B cell (primary cell): ENCODE results near the gene BABAM1. TPM values are rescaled to one million over a fixed set of nuclear protein-coding genes. Genes with fewer than 3 reads are reported as not detected.
"Not testable (repeated sequence)": the region's sequence is repeated elsewhere in the genome, so short reads cannot be mapped to it uniquely, and the experiment has no call there.

Experiments
- ATAC-seq: fragments of 200-7000 bp; cut with Tn5 transposase; one replicate; pipeline ENCODE4 v1.10.0; 2021; ENCODE audit warnings: low read depth, mild to moderate bottlenecking, moderate number of reproducible peaks, moderate library complexity
- CTCF ChIA-PET: fragments of 350-600 bp; sonication (Branson Sonifier 250); formaldehyde crosslinking; loops from one replicate; lab custom pipeline; 2021; ENCODE audit warnings: antibody characterized with exemption, inconsistent platforms; lab: Charles Lee
- POLR2A ChIA-PET: fragments of 350-600 bp; sonication (Branson Sonifier 250); formaldehyde crosslinking; loops from one replicate; lab custom pipeline; 2021; ENCODE audit warnings: antibody characterized with exemption; lab: Charles Lee
- DNase-seq: peaks from one replicate; pipeline ENCODE4 v3.0.0; 2013
- H2AFZ ChIP-seq: 2 replicates; pipeline ENCODE4 v1.6.1; 2012; ENCODE audit warnings: mild to moderate bottlenecking, low read depth, low read length; ENCODE audit not compliant: insufficient read depth, poor library complexity, severe bottlenecking
- H3K27ac ChIP-seq, 2 donors: 1 replicate in 1 of 2; 2 replicates in 1 of 2; pipeline ENCODE4 v1.5.1; 2012 to 2013; ENCODE audit warnings: low read length in 2 of 2, mild to moderate bottlenecking in 2 of 2, moderate library complexity in 1 of 2
- H3K27me3 ChIP-seq, 4 experiments: fragments of 200-600 bp in 1 of 4; sonication (generic) in 1 of 4; replicated peaks in 1 of 4; 1 replicate in 2 of 4; 2 replicates in 2 of 4; pipeline versions ENCODE4 v1.6.1 to v1.7.0; 2013 to 2016; ENCODE audit warnings: low read length in 3 of 4, mild to moderate bottlenecking in 2 of 4, mixed read lengths in 1 of 4, moderate library complexity in 1 of 4; ENCODE audit not compliant: insufficient read depth in 4 of 4, control insufficient read depth in 3 of 4; ENCODE audit errors: control extremely low read depth in 1 of 4
- H3K36me3 ChIP-seq, 2 experiments: replicated peaks in 1 of 2; 1 replicate in 1 of 2; 2 replicates in 1 of 2; pipeline versions ENCODE4 v1.6.1 to v1.7.1; 2013; ENCODE audit warnings: low read length in 1 of 2; ENCODE audit not compliant: insufficient read depth in 2 of 2, control insufficient read depth in 1 of 2; ENCODE audit errors: control extremely low read depth in 1 of 2, extremely low read depth in 1 of 2
- H3K4me1 ChIP-seq, 2 donors: fragments of 200-600 bp in 1 of 2; sonication (generic) in 1 of 2; 1 replicate in 1 of 2; 2 replicates in 1 of 2; pipeline versions ENCODE4 v1.5.1 to v1.6.1; 2013 to 2017; ENCODE audit warnings: low read length in 2 of 2; ENCODE audit not compliant: control insufficient read depth in 2 of 2, insufficient read depth in 2 of 2
- H3K4me2 ChIP-seq: replicated peaks from 2 replicates; pipeline ENCODE3; 2012; ENCODE audit warnings: mild to moderate bottlenecking, low read depth, low read length; ENCODE audit not compliant: poor library complexity, severe bottlenecking
- H3K4me3 ChIP-seq, 5 experiments: fragments of 200-600 bp in 1 of 5; sonication (generic) in 1 of 5; 1 replicate in 3 of 5; 2 replicates in 2 of 5; pipeline versions ENCODE4 v1.5.1 to v1.7.0; 2011 to 2016; ENCODE audit warnings: low read length in 4 of 5, mild to moderate bottlenecking in 4 of 5, low read depth in 2 of 5, control low read depth in 1 of 5, moderate library complexity in 1 of 5; ENCODE audit not compliant: insufficient read depth in 1 of 5; ENCODE audit errors: control extremely low read depth in 1 of 5, extremely low read depth in 1 of 5
- H3K79me2 ChIP-seq: fragments of 200-600 bp; sonication (generic); one replicate; pipeline ENCODE4 v1.6.0; 2016; ENCODE audit warnings: low read length; ENCODE audit not compliant: control insufficient read depth, insufficient read depth
- H3K9ac ChIP-seq: fragments of 200-600 bp; sonication (generic); 2 replicates; pipeline ENCODE4 v1.6.1; 2017; ENCODE audit warnings: mild to moderate bottlenecking, low read length, moderate library complexity
- H3K9me3 ChIP-seq, 3 donors: one replicate each; pipeline versions ENCODE4 v1.6.1 to v1.7.1; 2013; ENCODE audit warnings: low read length in 2 of 3; ENCODE audit not compliant: control insufficient read depth in 2 of 3, insufficient read depth in 1 of 3; ENCODE audit errors: control extremely low read depth in 1 of 3
- H4K20me1 ChIP-seq: 2 replicates; pipeline ENCODE4 v1.6.0; 2012; ENCODE audit warnings: mild to moderate bottlenecking, low read length; ENCODE audit not compliant: insufficient read depth, control insufficient read depth, poor library complexity, severe bottlenecking
- H3K27ac Mint-ChIP-seq: one replicate; pipeline ENCODE4 v1.8.0; 2021; ENCODE audit warnings: mixed read lengths
- H3K27me3 Mint-ChIP-seq: one replicate; pipeline ENCODE4 v1.8.0; 2021; ENCODE audit warnings: mixed read lengths
- H3K4me1 Mint-ChIP-seq: one replicate; pipeline ENCODE4 v1.8.0; 2021; ENCODE audit warnings: mixed read lengths
- H3K4me3 Mint-ChIP-seq: one replicate; pipeline ENCODE4 v1.8.0; 2021; ENCODE audit warnings: mixed read lengths
- H3K9me3 Mint-ChIP-seq: one replicate; pipeline ENCODE4 v1.8.0; 2022; ENCODE audit warnings: mixed read lengths; ENCODE audit not compliant: insufficient read depth
- CTCF ChIP-seq: fragments of 200-600 bp; IDR thresholded peaks from one replicate; pipeline ENCODE4 v1.8.0; 2022; ENCODE audit warnings: antibody characterized with exemption, mild to moderate bottlenecking
- EZH2 ChIP-seq: IDR thresholded peaks from 2 replicates; pipeline ENCODE4 v1.6.1; 2012; ENCODE audit warnings: borderline replicate concordance, low read depth, mild to moderate bottlenecking, moderate library complexity, low read length; ENCODE audit not compliant: insufficient read depth, poor library complexity, severe bottlenecking
- WGBS: methylation state at CpG from one replicate; pipeline ENCODE4 v1.1.5; 2013; ENCODE audit warnings: missing lambda C conversion rate; ENCODE audit not compliant: insufficient coverage; 5-methylcytosine and 5-hydroxymethylcytosine counted together
- intact Hi-C: fragments of 100-400 bp; cut with micrococcal nuclease; formaldehyde crosslinking; loops from one replicate; pipeline ENCODE4 v1.10.0; 2022
- polyA plus RNA-seq: library from polyadenylated mRNA; depleted of rRNA; stranded (reverse); fragments of >200 nt; gene quantifications from 2 replicates; pipeline ENCODE4 v1.2.3, GENCODE V29; 2012
- total RNA-seq, 2 donors: library from RNA; stranded (reverse); fragments of 120-200 nt in 1 of 2; gene quantifications; 1 replicate in 1 of 2; 2 replicates in 1 of 2; pipeline versions ENCODE4 v1.2.3 to v1.2.4, GENCODE V29; 2013 to 2022

The BABAM1 gene
- total and polyA plus RNA-seq, 2 donors (not counting 1 experiment from before 2014, with no cell fraction given): 105 to 129 TPM

- POLR2A ChIA-PET: interaction anchor here (0.6 kb wide), 1 partner anchor 12 kb away, joined by 3 read pairs; no protein-coding TSS in a partner anchor
- peaks cover 0 to 13% (median 0%) of the 10 kb centered on the region in 3 donors for H3K9me3 ChIP-seq
- H3K27me3 Mint-ChIP-seq, H3K4me1 ChIP-seq, H3K4me1 Mint-ChIP-seq, H3K36me3 ChIP-seq, ATAC-seq, H3K4me3 Mint-ChIP-seq, H4K20me1 ChIP-seq, intact Hi-C loops, H3K9ac ChIP-seq, H3K27me3 ChIP-seq, H3K9me3 Mint-ChIP-seq, H2AFZ ChIP-seq, H3K79me2 ChIP-seq, H3K27ac ChIP-seq, H3K27ac Mint-ChIP-seq, DNase-seq, H3K4me3 ChIP-seq, H3K4me2 ChIP-seq: not testable (repeated sequence)
- CTCF ChIA-PET: interaction anchor here (0.9 to 1.4 kb wide), 3 partner anchors 8 to 92 kb away, joined by 3 to 4 read pairs (median 4); no protein-coding TSS in a partner anchor
- WGBS: 96% methylated on average over 4 of the region's 6 CpGs
These were observed 28.3 kb downstream of the BABAM1 start for GRCh38 chr19:17295551-17295950.

GRCh38 chr19:17296273-17296672 is 29.0 kb downstream of the BABAM1 start:
- Mint-ChIP-seq H3K9me3 (no peaks in the 10 kb centered on the region), H3K27me3 (no peaks in the 10 kb centered on the region), H3K27ac (no peak overlapping the region), H3K4me3 (no peak overlapping the region), H3K4me1 (peaks cover 10% of the 10 kb centered on the region)
- Histone ChIP-seq H3K27ac (no peak overlapping the region), H3K36me3 (no peaks in the 10 kb centered on the region), H2AFZ (no peak overlapping the region), H3K4me3 (no peak overlapping the region), H3K27me3 (no peaks in the 10 kb centered on the region), H4K20me1 (no peaks in the 10 kb centered on the region), H3K4me1 (peaks cover 0 to 7% of the 10 kb centered on the region in 2 donors), H3K4me2 (no peak overlapping the region), H3K79me2 (no peaks in the 10 kb centered on the region), H3K9me3 (peaks cover 0 to 13% (median 0%) of the 10 kb centered on the region in 3 donors), H3K9ac (no peak overlapping the region)
- intact Hi-C loops: no loop called here
- ChIA-PET CTCF (interaction anchor here (0.5 to 2.0 kb wide), 6 partner anchors 8 to 92 kb away, joined by 3 to 10 read pairs (median 4); no protein-coding TSS in a partner anchor), POLR2A (interaction anchor here (0.7 kb wide), 3 partner anchors 202 to 692 kb away, joined by 5 to 7 read pairs (median 6); no protein-coding TSS in a partner anchor)
- TF ChIP-seq CTCF (no peak), EZH2 (no peak)
- DNase-seq: no peak
- WGBS: 65% methylated on average over 2 of the region's 4 CpGs
- no peak for ATAC-seq
